Keratinocyte (primary cell): Measurements from ENCODE around the gene SCUBE2.

Experiments used
- CTCF ChIP-seq, 3 experiments: IDR thresholded peaks in 1 of 3; conservative IDR thresholded peaks in 1 of 3; optimal IDR thresholded peaks in 1 of 3; 2 replicates in 2 of 3; 3 replicates in 1 of 3; pipeline versions ENCODE3 to v1.5.1; 2011; ENCODE audit warnings: low read length in 3 of 3, mild to moderate bottlenecking in 3 of 3, moderate library complexity in 2 of 3, control low read depth in 1 of 3, inconsistent platforms in 1 of 3; ENCODE audit not compliant: insufficient read depth in 2 of 3; ENCODE audit errors: extremely low read depth in 1 of 3
- EZH2 ChIP-seq: IDR thresholded peaks from one replicate; pipeline ENCODE4 v1.6.1; 2012; ENCODE audit warnings: inconsistent platforms, mild to moderate bottlenecking, low read length, moderate library complexity

DNA sequence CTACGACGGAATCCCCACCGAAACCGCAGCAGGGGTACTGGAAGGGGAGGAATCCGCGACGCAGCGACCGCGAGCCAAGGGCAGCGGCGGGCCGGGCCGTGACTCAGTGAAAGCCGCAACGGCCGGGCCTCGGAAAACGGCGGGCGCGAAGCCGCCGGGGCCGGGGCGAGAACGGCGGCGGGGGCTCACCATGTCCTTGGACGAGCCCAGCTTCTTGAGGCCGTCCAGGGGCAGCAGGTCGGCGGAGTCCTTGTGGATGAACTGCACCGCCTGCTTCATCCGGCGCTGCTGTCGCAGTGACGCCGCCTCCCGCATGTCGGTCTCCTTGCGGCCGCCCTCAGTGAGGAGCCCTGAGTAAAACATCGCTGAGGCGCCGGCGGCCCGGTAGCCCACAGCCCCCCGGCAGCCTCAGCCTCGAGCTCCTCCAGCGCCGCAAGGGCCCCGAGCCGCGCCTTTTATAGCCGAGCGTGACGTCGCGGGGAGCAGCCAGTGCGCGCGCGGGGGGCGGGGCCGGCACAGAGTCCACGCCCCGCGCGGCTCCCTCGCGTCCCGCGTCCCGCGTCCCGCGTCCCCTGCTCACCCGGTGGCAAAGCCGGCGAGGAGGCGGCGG is 87.7 kb downstream of the SCUBE2 start, which contains the start of gene NRIP3:
- TF ChIP-seq CTCF (optimal IDR thresholded peaks at IDR 0.05 in 1 of 3, IDR thresholded peaks at IDR 0.05 in 1 of 3, conservative IDR thresholded peaks at IDR 0.05 in 1 of 3; ENCODE audit: extremely low read depth in 1 of 3, insufficient read depth in 2 of 3, low read length in 3 of 3) (no peak), EZH2 (peak; percentile 74)
